ENCODE results near the gene SAP30BP.

SAP30BP gene

GRCh38 chr17:75649687-75650086, 17.5 kb upstream of the SAP30BP start:
- no peak for DNase-seq (ENCODE audit: low spot score)

GRCh38 chr17:75650874-75651273, 16.3 kb upstream of the SAP30BP start:
- no peak for DNase-seq (ENCODE audit: low spot score)

GRCh38 chr17:75652341-75652740, 14.8 kb upstream of the SAP30BP start:
- DNase-seq (ENCODE audit: low spot score) = no peak

- DNase-seq (ENCODE audit: low spot score) = peak; percentile 39
Measured at GRCh38 chr17:75652934-75653549, 14.1 kb upstream of the SAP30BP start.

- peak; percentile 18 for DNase-seq (ENCODE audit: low spot score)
Measured at GRCh38 chr17:75654176-75654575, 13.0 kb upstream of the SAP30BP start.

GRCh38 chr17:75658237-75658636, 8.9 kb upstream of the SAP30BP start:
- DNase-seq (ENCODE audit: low spot score) = no peak

- DNase-seq (ENCODE audit: low spot score) = no peak
Measured at GRCh38 chr17:75661531-75661930, 5.6 kb upstream of the SAP30BP start.

GRCh38 chr17:75662511-75662910, 4.6 kb upstream of the SAP30BP start:
- DNase-seq (ENCODE audit: low spot score) = no peak

GRCh38 chr17:75664099-75664549, 3.0 kb upstream of the SAP30BP start:
- DNase-seq (ENCODE audit: low spot score) = no peak

- DNase-seq (ENCODE audit: low spot score) = no peak
Measured at GRCh38 chr17:75665981-75666380, 1.2 kb upstream of the SAP30BP start.

GRCh38 chr17:75667825-75668224, 687 bp downstream of the SAP30BP start:
- no peak for DNase-seq (ENCODE audit: low spot score)

- no peak for DNase-seq (ENCODE audit: low spot score)
Measured at GRCh38 chr17:75668489-75668888, 1.4 kb downstream of the SAP30BP start.

- DNase-seq (ENCODE audit: low spot score) = no peak
Measured at GRCh38 chr17:75670868-75671267, 3.7 kb downstream of the SAP30BP start.

GRCh38 chr17:75672011-75672410, 4.9 kb downstream of the SAP30BP start:
- DNase-seq (ENCODE audit: low spot score) = no peak

GRCh38 chr17:75673487-75673886, 6.3 kb downstream of the SAP30BP start:
- DNase-seq (ENCODE audit: low spot score) = no peak

- no peak for DNase-seq (ENCODE audit: low spot score)
Measured at GRCh38 chr17:75676461-75676860, 9.3 kb downstream of the SAP30BP start.

- DNase-seq (ENCODE audit: low spot score) = no peak
Measured at GRCh38 chr17:75679706-75680211, 12.6 kb downstream of the SAP30BP start.

- DNase-seq (ENCODE audit: low spot score) = no peak
Measured at GRCh38 chr17:75680431-75680830, 13.3 kb downstream of the SAP30BP start.

- DNase-seq (ENCODE audit: low spot score) = peak; percentile 38
Measured at GRCh38 chr17:75681289-75681688, 14.2 kb downstream of the SAP30BP start.

- DNase-seq (ENCODE audit: low spot score) = peak; percentile 85
Measured at GRCh38 chr17:75683583-75683982, 16.4 kb downstream of the SAP30BP start.

- peak; percentile 58 for DNase-seq (ENCODE audit: low spot score)
Measured at GRCh38 chr17:75684249-75684648, 17.1 kb downstream of the SAP30BP start.

GRCh38 chr17:75684924-75685323, 17.8 kb downstream of the SAP30BP start:
- peak; percentile 23 for DNase-seq (ENCODE audit: low spot score)

- DNase-seq (ENCODE audit: low spot score) = no peak
Measured at GRCh38 chr17:75685499-75685898, 18.4 kb downstream of the SAP30BP start.

- no peak for DNase-seq (ENCODE audit: low spot score)
Measured at GRCh38 chr17:75688209-75688825, 21.2 kb downstream of the SAP30BP start.

Data from kidney tubule cell (primary cell).